Measurements from ENCODE around the gene KCNH2.

GRCh38 chr7:150966002-150966401, 12.1 kb downstream of the KCNH2 start:
- TF ChIP-seq CTCF (conservative IDR thresholded peaks at IDR 0.05; ENCODE audit: low read depth, low read length) (no peak), EZH2 (IDR thresholded peaks at IDR 0.05; ENCODE audit: borderline replicate concordance, low read depth, low read length, poor library complexity, severe bottlenecking) (no peak)
